Liver (tissue), 9 donors: Measurements from ENCODE around the gene CACTIN. TPM values are rescaled to one million over a fixed set of nuclear protein-coding genes. Genes with fewer than 3 reads are reported as not detected.

Experiments used
- DNase-seq: peaks from one replicate; pipeline ENCODE4 v3.0.0-alpha.2; 2017; ENCODE audit warnings: low spot score
- H3K27ac ChIP-seq, 2 donors: one replicate each; pipeline ENCODE4 v1.7.0; 2013; ENCODE audit warnings: inconsistent platforms in 2 of 2, low read length in 2 of 2, control low read depth in 1 of 2, low read depth in 1 of 2, mild to moderate bottlenecking in 1 of 2
- H3K27me3 ChIP-seq, 4 donors: one replicate each; pipeline versions ENCODE4 v1.6.1 to v1.7.0; 2013; ENCODE audit warnings: low read length in 3 of 4, inconsistent platforms in 1 of 4, mild to moderate bottlenecking in 1 of 4, moderate library complexity in 1 of 4; ENCODE audit not compliant: control insufficient read depth in 4 of 4, insufficient read depth in 4 of 4
- H3K36me3 ChIP-seq, 4 donors: one replicate each; pipeline versions ENCODE4 v1.6.1 to v1.7.0; 2013; ENCODE audit warnings: low read length in 3 of 4, mild to moderate bottlenecking in 3 of 4, low read depth in 1 of 4, moderate library complexity in 1 of 4; ENCODE audit not compliant: control insufficient read depth in 4 of 4, insufficient read depth in 3 of 4
- H3K4me1 ChIP-seq, 4 donors: one replicate each; pipeline versions ENCODE4 v1.6.1 to v1.7.0; 2013; ENCODE audit warnings: low read length in 3 of 4, mild to moderate bottlenecking in 3 of 4, moderate library complexity in 1 of 4; ENCODE audit not compliant: control insufficient read depth in 4 of 4, insufficient read depth in 4 of 4
- H3K4me3 ChIP-seq, 3 donors: one replicate each; pipeline versions ENCODE4 v1.6.1 to v1.7.0; 2013; ENCODE audit warnings: low read length in 3 of 3, control low read depth in 1 of 3, low read depth in 1 of 3, mild to moderate bottlenecking in 1 of 3
- H3K9ac ChIP-seq, 2 donors: one replicate each; pipeline ENCODE4 v1.7.0; 2013; ENCODE audit warnings: low read length in 2 of 2, mild to moderate bottlenecking in 2 of 2, moderate library complexity in 2 of 2, control low read depth in 1 of 2, low read depth in 1 of 2
- H3K9me3 ChIP-seq, 4 donors: one replicate each; pipeline versions ENCODE4 v1.6.1 to v1.7.0; 2013; ENCODE audit warnings: low read length in 3 of 4; ENCODE audit not compliant: control insufficient read depth in 4 of 4
- FOXA1 ChIP-seq: IDR thresholded peaks from 2 replicates; pipeline ENCODE4 v1.6.1; 2016; ENCODE audit warnings: antibody characterized with exemption
- GABPA ChIP-seq, 2 donors: IDR thresholded peaks in 1 of 2; conservative IDR thresholded peaks in 1 of 2; 2 replicates each; pipeline ENCODE4 v1.6.1; 2016; ENCODE audit warnings: antibody characterized with exemption in 2 of 2, mild to moderate bottlenecking in 1 of 2, moderate library complexity in 1 of 2
- HNF4A ChIP-seq, 2 donors: conservative IDR thresholded peaks; 2 replicates each; pipeline ENCODE4 v1.6.1; 2016; ENCODE audit warnings: antibody characterized with exemption in 2 of 2, mild to moderate bottlenecking in 2 of 2
- HNF4G ChIP-seq: IDR thresholded peaks from 2 replicates; pipeline ENCODE4 v1.6.1; 2016; ENCODE audit warnings: antibody characterized with exemption
- JUND ChIP-seq, 2 donors: IDR thresholded peaks; 2 replicates each; pipeline ENCODE4 v1.6.1; 2016; ENCODE audit warnings: antibody characterized with exemption in 2 of 2
- NR2F2 ChIP-seq: IDR thresholded peaks from 2 replicates; pipeline ENCODE4 v1.6.1; 2016; ENCODE audit warnings: antibody characterized with exemption
- RAD21 ChIP-seq, 2 donors: IDR thresholded peaks; 2 replicates each; pipeline ENCODE4 v1.6.1; 2016; ENCODE audit warnings: antibody characterized with exemption in 2 of 2, mild to moderate bottlenecking in 2 of 2
- RXRA ChIP-seq, 2 donors: IDR thresholded peaks; 2 replicates each; pipeline ENCODE4 v1.6.1; 2017 to 2018; ENCODE audit warnings: antibody characterized with exemption in 2 of 2, mild to moderate bottlenecking in 1 of 2
- SP1 ChIP-seq: IDR thresholded peaks from 2 replicates; pipeline ENCODE4 v1.6.1; 2018; ENCODE audit warnings: antibody characterized with exemption, mild to moderate bottlenecking
- TAF1 ChIP-seq: conservative IDR thresholded peaks from 2 replicates; pipeline ENCODE4 v1.6.1; 2016; ENCODE audit warnings: antibody characterized with exemption, mild to moderate bottlenecking
- YY1 ChIP-seq: IDR thresholded peaks from 2 replicates; pipeline ENCODE4 v1.6.1; 2016; ENCODE audit warnings: antibody characterized with exemption, mild to moderate bottlenecking
- WGBS: extraction: QIAGEN DNeasy Blood & Tissue Kit; methylation state at CpG from one replicate; pipeline ENCODE4 v1.1.7; 2013; 5-methylcytosine and 5-hydroxymethylcytosine counted together
- polyA plus RNA-seq, 2 donors: library from polyadenylated mRNA; stranded (reverse) in 1 of 2; unstranded in 1 of 2; fragments of 200-250 nt in 1 of 2; fragments of >200 nt in 1 of 2; fragmentation: Nextera tagmentation in 1 of 2; extraction: Ambion mirVana in 1 of 2; gene quantifications; one replicate each; pipeline versions ENCODE4 v1.2.1 to v1.2.3, GENCODE V29; 2013 to 2015
- total RNA-seq, 2 donors: library from RNA; depleted of rRNA; stranded (reverse); fragments of >200 nt; gene quantifications; one replicate each; pipeline ENCODE4 v1.2.3, GENCODE V29; 2014
- donor health status: healthy.
- donor health status: healthy.
- donor health status: healthy.
- donor health status: healthy.
- donor health status: healthy.

Gene CACTIN
- total and polyA plus RNA-seq, 4 donors, result 1.9 to 13.2 (median 10.0) TPM

- TF ChIP-seq HNF4G, result no peak
- peak in 1 of 2 donors; percentile 31 for TF ChIP-seq RAD21 (IDR thresholded peaks at IDR 0.05)
- H3K36me3 ChIP-seq, result peaks cover 0 to 2% (median 0%) of the 10 kb centered on the region in 4 donors
- H3K27me3 ChIP-seq, result no peaks in the 10 kb centered on the region
- no peaks in the 10 kb centered on the region for H3K9me3 ChIP-seq
- DNase-seq, result no peak
- 92% methylated on average over 19 of the region's 19 CpGs for WGBS
- peaks cover 3 to 13% (median 9%) of the 10 kb centered on the region in 4 donors for H3K4me1 ChIP-seq
- no peak overlapping the region for H3K4me3 ChIP-seq
- H3K9ac ChIP-seq, result no peak overlapping the region
- no peak overlapping the region for H3K27ac ChIP-seq
These were observed 51.3 kb downstream of the CACTIN start for GRCh38 chr19:3575260-3575741.

GRCh38 chr19:3573858-3574637, 52.5 kb downstream of the CACTIN start:
- H3K4me1 ChIP-seq, result peaks cover 3 to 13% (median 9%) of the 10 kb centered on the region in 4 donors
- no peak for TF ChIP-seq GABPA (IDR thresholded peaks at IDR 0.05 in 1 of 2, conservative IDR thresholded peaks at IDR 0.05 in 1 of 2)
- peak; percentile 19 for TF ChIP-seq SP1
- TF ChIP-seq JUND (IDR thresholded peaks at IDR 0.05), result no peak
- no peak overlapping the region for H3K9ac ChIP-seq
- H3K4me3 ChIP-seq, result peak overlapping the region in 1 of 3 donors; percentile 94
- peaks cover 0 to 2% (median 0%) of the 10 kb centered on the region in 4 donors for H3K36me3 ChIP-seq
- H3K27ac ChIP-seq, result no peak overlapping the region
- DNase-seq, result peak; percentile 82
- H3K9me3 ChIP-seq, result no peaks in the 10 kb centered on the region
- no peaks in the 10 kb centered on the region for H3K27me3 ChIP-seq
- WGBS, result 67% methylated on average over 55 of the region's 55 CpGs

GRCh38 chr19:3573162-3573857, 53.3 kb downstream of the CACTIN start:
- Histone ChIP-seq H3K9me3 (no peaks in the 10 kb centered on the region), H3K27ac (peak overlapping the region; percentile 28 to 35), H3K36me3 (peaks cover 0 to 2% (median 0%) of the 10 kb centered on the region in 4 donors), H3K4me3 (peak overlapping the region; percentile 66 to 94 (median 80)), H3K27me3 (no peaks in the 10 kb centered on the region), H3K4me1 (peaks cover 3 to 13% (median 9%) of the 10 kb centered on the region in 4 donors), H3K9ac (peak overlapping the region; percentile 2 to 71)
- TF ChIP-seq RXRA (IDR thresholded peaks at IDR 0.05), result no peak
- TF ChIP-seq FOXA1, result no peak
- no peak for TF ChIP-seq GABPA (IDR thresholded peaks at IDR 0.05 in 1 of 2, conservative IDR thresholded peaks at IDR 0.05 in 1 of 2)
- TF ChIP-seq JUND (IDR thresholded peaks at IDR 0.05), result no peak
- TF ChIP-seq YY1, result no peak
- no peak for TF ChIP-seq NR2F2
- no peak for TF ChIP-seq HNF4A (conservative IDR thresholded peaks at IDR 0.05)
- DNase-seq, result no peak
- 3% methylated on average over 60 of the region's 60 CpGs for WGBS

- no peak for DNase-seq
- H3K27ac ChIP-seq, result peak within 1 kb of the TSS; percentile 28 to 35
- under 1% methylated on average over 30 of the region's 30 CpGs for WGBS
These were observed 53.8 kb downstream of the CACTIN start, which contains the start of gene HMG20B for GRCh38 chr19:3572855-3573161. Gene HMG20B, plus strand, starts transcription at chr19:3572944. Its CDS starts 366 bp downstream, at chr19:3573310.

More at GRCh38 chr19:3572855-3573161, 53.8 kb downstream of the CACTIN start, which contains the start of gene HMG20B:
- Histone ChIP-seq H3K36me3 (peaks cover 0 to 2% (median 0%) of the 10 kb centered on the region in 4 donors), H3K4me1 (peaks cover 3 to 13% (median 9%) of the 10 kb centered on the region in 4 donors), H3K4me3 (peak within 1 kb of the TSS; percentile 66 to 94 (median 80)), H3K27me3 (no peaks in the 10 kb centered on the region), H3K9ac (peak within 1 kb of the TSS; percentile 2 to 71), H3K9me3 (no peaks in the 10 kb centered on the region)
- TF ChIP-seq NR2F2 (no peak), FOXA1 (no peak), TAF1 (no peak), SP1 (no peak)
